Measurements from ENCODE around the gene TMOD2.

The TMOD2 gene

DNA sequence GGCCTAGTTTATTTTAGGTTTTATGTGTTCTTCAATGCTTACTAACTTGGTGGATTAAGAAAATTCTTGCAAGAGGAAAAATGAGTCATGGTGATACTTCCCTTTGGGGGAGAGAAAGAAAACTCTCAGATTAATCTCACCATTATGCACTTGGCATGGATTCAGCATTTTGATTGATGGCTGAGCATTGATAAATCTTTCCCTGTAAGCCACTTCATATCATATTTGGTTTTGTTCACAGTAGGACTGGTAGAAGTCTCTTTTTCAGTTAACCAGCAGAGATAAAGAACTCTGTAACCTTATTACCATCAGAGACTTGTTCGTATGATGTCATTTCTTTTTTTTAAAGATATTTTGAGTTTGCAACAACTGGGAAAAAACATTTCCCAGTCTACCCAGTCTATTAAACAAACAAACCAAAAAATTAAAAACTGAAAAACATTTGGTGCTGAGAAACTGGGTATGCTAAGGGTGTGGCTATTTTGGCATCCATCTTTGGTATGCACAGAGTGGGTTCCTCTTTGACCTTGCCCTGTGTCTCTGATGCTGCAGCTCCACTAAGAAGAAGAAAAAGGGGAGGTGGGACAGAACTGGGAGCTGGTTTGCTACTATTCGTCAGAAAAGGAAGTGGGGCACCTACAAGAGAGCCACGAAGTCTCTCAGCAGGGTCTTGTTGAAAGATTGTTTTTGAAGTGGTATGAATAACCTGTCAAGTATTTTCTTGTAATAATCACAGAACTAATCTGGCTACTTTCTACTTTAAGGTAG lies 95.2 kb downstream of the TMOD2 start:
- no peak overlapping the region for H3K4me3 ChIP-seq (ENCODE audit: low read depth, low read length)
- in situ Hi-C loops (cut with HindIII; ENCODE audit: low sequenced_read_pairs): no loop called here
- DNase-seq (ENCODE audit: low read depth, low spot score): peak; percentile 84
- TF ChIP-seq, protein P1, sequence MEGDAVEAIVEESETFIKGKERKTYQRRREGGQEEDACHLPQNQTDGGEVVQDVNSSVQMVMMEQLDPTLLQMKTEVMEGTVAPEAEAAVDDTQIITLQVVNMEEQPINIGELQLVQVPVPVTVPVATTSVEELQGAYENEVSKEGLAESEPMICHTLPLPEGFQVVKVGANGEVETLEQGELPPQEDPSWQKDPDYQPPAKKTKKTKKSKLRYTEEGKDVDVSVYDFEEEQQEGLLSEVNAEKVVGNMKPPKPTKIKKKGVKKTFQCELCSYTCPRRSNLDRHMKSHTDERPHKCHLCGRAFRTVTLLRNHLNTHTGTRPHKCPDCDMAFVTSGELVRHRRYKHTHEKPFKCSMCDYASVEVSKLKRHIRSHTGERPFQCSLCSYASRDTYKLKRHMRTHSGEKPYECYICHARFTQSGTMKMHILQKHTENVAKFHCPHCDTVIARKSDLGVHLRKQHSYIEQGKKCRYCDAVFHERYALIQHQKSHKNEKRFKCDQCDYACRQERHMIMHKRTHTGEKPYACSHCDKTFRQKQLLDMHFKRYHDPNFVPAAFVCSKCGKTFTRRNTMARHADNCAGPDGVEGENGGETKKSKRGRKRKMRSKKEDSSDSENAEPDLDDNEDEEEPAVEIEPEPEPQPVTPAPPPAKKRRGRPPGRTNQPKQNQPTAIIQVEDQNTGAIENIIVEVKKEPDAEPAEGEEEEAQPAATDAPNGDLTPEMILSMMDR (IDR thresholded peaks at IDR 0.05; ENCODE audit: low read depth, low read length): no peak

DNA sequence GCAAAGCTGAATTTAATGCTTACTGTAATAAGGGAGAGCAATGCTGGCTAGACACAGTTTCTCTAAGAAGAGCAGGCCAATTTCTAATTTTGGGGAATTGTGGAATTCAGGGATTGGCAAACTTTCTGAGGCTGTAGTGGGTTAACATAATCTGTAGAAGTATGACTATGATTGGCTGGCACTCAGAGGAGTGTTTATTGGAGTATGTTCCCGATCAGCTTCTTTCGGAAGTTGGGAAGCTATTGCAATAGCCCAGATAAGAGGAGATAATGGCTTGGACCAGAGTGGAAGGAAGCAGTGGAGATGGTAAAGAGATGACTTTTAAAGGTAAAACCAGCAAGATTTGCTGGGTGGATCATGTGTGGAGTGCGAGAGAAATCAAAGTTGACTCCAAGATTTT lies 97.4 kb downstream of the TMOD2 start:
- no peak overlapping the region for H3K4me3 ChIP-seq (ENCODE audit: low read depth, low read length)
- no peak for DNase-seq (ENCODE audit: low read depth, low spot score)
- TF ChIP-seq, protein P1 (IDR thresholded peaks at IDR 0.05; ENCODE audit: low read depth, low read length): no peak
- in situ Hi-C loops (cut with HindIII; ENCODE audit: low sequenced_read_pairs): no loop called here

DNA sequence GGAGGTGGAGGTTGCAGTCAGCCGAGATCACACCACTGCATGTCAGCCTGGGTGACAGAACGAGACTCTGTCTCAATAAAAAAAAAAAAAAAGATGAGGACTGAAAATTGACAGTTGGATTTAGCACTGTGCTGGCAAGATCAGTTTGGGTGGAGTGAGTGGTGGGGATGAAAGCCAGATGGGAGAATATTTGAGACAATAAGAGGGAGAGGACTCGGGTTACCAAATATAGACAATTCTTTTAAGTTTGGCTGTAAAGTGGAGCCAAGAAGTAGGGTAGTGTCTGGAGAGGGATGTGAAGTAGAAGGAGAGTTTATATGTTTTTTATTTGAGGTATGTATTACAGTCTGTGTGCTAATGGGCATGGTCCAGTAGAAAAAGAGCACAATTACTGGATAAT lies 98.5 kb downstream of the TMOD2 start:
- no peak for DNase-seq (ENCODE audit: low read depth, low spot score)
- TF ChIP-seq, protein P1 (IDR thresholded peaks at IDR 0.05; ENCODE audit: low read depth, low read length): no peak
- H3K4me3 ChIP-seq (ENCODE audit: low read depth, low read length): no peak overlapping the region
- in situ Hi-C loops (cut with HindIII; ENCODE audit: low sequenced_read_pairs): no loop called here

DNA sequence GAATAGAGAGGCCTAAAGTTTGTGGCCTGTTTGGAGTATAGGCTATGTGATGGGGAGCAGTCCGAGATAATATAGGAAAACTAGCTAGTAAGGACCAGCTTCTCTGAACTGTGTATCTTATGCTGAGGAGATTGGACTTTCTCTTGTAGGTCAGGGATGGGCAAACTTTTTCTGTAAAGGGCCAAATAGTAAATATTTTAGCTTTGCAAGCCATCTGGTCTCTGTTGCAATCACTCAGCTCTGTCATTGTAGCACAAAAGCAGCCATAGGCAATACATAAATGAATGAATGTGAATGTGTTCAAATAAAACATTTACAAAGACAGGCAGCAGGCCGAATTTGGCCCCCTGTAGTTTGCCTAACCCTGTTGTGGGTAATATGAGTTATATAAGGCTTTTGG lies 102.6 kb downstream of the TMOD2 start:
- in situ Hi-C loops (cut with HindIII; ENCODE audit: low sequenced_read_pairs): no loop called here
- TF ChIP-seq, protein P1 (IDR thresholded peaks at IDR 0.05; ENCODE audit: low read depth, low read length): no peak
- DNase-seq (ENCODE audit: low read depth, low spot score): no peak
- no peak overlapping the region for H3K4me3 ChIP-seq (ENCODE audit: low read depth, low read length)

DNA sequence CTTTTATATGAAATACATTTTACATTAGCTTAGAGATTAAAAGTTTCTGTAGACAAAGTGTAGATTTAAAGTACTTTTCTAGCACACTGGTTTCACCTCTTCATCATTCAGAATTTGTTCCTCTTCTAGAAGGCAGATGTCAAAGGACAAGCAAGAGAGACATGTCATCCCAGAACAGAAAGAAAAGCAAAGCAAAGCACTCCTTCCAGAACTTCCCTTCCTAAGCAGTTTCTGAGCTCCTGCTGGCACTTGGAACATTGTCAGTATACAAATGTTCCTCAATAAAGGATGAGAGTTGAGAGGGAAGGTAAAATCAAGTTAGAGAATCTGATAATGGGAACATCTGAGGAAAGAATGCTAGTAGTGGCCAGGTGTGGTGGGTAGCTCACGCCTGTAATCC lies 104.2 kb downstream of the TMOD2 start:
- no peak overlapping the region for H3K4me3 ChIP-seq (ENCODE audit: low read depth, low read length)
- in situ Hi-C loops (cut with HindIII; ENCODE audit: low sequenced_read_pairs): no loop called here
- no peak for DNase-seq (ENCODE audit: low read depth, low spot score)
- TF ChIP-seq, protein P1 (IDR thresholded peaks at IDR 0.05; ENCODE audit: low read depth, low read length): no peak

DNA sequence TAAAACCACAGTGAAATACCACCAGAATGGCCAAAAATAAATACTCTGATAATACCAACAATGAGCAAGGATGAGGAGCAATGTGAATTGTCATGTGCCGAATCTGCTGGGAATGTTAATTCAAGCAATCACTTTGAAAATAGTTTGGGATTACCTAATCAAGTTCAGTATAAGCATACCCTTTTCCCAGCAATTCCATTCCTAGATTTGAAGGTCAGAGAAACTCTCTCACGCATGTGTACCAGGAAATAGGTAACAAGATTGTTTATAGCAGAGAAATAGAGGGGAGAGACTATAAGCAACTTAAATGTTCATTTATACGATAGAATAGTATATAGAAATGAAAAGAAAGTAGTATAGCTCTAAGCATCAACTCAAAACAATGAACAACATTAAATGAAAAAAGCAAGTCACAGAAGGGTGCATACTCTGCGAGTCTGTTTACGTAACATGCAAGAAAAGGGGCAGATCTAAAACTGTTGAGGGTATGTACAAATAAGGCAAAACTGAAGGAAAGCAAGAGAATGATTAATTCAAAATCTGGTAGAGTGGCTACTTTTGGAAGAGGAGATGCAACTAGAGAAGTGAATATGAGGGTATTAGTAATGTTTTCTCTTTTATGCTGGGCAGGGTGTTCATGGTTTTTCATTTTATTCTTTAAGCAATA lies 105.5 kb downstream of the TMOD2 start:
- no peak overlapping the region for H3K4me3 ChIP-seq (ENCODE audit: low read depth, low read length)
- DNase-seq (ENCODE audit: low read depth, low spot score): no peak
- TF ChIP-seq, protein P1 (IDR thresholded peaks at IDR 0.05; ENCODE audit: low read depth, low read length): no peak
- in situ Hi-C loops (cut with HindIII; ENCODE audit: low sequenced_read_pairs): no loop called here
